Vagina (tissue), 2 donors: ENCODE data around the gene KLHDC4.

Experiments used
- CTCF ChIP-seq, 3 experiments: fragments of 450-650 bp in 2 of 3; fragments of 200-600 bp in 1 of 3; sonication (generic) in 1 of 3; IDR thresholded peaks; one replicate each; pipeline ENCODE4 v1.5.1; 2017 to 2019; ENCODE audit warnings: antibody characterized with exemption in 3 of 3, mild to moderate bottlenecking in 2 of 3, moderate library complexity in 2 of 3
- POLR2AphosphoS5 ChIP-seq, 2 donors: sonication (generic); formaldehyde crosslinking; IDR thresholded peaks; one replicate each; pipeline ENCODE4 v1.9.0; 2017; ENCODE audit warnings: antibody characterized with exemption in 2 of 2, mild to moderate bottlenecking in 2 of 2, low read depth in 1 of 2; ENCODE audit not compliant: insufficient read depth in 1 of 2

- TF ChIP-seq CTCF (IDR thresholded peaks at IDR 0.05) (no peak), POLR2AphosphoS5 (IDR thresholded peaks at IDR 0.05; ENCODE audit: insufficient read depth in 1 of 2, low read depth in 1 of 2) (no peak)
Measured at GRCh38 chr16:87687126-87687910, 78.5 kb downstream of the KLHDC4 start.
